ENCODE results near the gene CTXN1.
"Not testable (repeated sequence)": the region's sequence is repeated elsewhere in the genome, so short reads cannot be mapped to it uniquely, and the experiment has no call there.

CTXN1 gene

DNA sequence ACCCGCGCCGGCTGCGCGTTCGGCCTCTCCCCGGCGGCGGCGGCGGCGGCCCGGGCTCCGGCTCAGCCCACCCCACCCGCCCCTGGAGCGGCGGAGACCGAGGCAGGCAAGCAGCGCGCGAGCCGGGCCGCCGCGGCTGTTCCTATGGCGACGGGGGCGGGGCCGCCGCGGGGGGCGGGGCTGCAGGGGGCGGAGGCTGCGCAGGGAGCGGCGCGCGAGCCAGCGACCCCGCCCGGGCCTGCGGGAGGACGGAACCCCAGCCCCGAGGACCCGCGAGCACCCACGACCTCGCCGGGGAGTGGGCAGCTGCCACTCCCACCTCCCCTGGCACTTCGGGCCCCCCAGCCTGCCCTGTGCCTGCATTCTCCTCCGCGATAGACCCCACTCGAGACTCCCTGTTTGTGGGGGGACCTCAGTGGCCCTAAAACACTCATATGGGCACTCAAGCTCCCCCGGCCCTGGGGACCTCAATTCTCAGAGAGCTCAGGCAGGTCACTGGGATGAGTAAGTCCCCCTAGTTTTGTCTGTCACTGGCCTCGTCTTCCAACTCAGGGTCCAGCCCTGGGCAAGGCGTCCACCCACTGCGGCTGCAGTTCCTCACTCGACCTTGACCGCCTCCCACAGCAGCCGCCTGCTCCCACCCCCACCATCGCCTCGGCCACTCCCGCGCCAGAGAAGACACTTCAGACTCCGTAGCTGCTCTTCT is at the start of gene CTXN1:
Gene CTXN1 (minus strand): TSS at position 115 of the 706 bp plus-strand sequence. CDS start 597 bp downstream, outside the sequence.
- peak; percentile 79 for DNase-seq (ENCODE audit: low spot score)

DNA sequence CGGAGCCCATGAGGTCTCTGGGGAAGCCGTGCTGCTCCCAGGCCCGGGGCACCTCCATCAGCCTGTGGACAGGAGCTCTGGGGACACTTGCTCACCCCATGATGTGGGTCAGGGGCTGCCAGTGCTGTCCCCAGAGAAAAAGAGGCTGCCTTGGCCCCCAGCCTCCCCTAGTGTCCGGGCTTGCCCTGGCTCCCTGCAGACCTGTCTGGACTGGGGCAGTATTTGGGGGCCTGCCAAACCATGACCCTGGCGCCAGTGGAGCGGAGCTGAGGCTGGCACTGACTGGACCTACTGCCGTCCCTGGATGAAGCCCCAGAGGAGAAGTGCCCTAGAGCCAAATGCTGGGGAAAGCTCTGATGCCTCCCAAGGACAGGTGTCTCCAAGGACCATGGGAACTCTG is 49.1 kb upstream of the CTXN1 start:
- no peak for DNase-seq (ENCODE audit: low spot score)

DNA sequence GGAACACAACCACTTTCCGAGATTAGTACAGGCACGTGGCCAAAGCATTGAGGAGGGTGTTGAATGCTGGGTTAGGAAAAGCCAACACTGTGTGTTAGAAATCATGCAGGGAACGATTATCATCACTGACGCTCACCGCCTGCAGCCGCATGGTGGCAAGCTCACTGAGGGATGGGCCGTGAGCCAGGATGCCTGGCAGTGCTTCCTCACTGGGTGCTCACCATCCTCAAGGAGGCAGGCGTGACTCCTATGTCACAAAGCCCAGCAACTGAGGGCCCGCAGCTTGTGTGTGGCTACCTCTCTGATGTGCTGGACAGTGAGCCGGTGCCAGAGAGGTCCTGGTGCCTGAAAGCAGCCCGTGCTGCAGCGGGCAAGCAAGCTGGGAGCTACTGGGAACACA is 47.9 kb upstream of the CTXN1 start:
- no peak for DNase-seq (ENCODE audit: low spot score)

DNA sequence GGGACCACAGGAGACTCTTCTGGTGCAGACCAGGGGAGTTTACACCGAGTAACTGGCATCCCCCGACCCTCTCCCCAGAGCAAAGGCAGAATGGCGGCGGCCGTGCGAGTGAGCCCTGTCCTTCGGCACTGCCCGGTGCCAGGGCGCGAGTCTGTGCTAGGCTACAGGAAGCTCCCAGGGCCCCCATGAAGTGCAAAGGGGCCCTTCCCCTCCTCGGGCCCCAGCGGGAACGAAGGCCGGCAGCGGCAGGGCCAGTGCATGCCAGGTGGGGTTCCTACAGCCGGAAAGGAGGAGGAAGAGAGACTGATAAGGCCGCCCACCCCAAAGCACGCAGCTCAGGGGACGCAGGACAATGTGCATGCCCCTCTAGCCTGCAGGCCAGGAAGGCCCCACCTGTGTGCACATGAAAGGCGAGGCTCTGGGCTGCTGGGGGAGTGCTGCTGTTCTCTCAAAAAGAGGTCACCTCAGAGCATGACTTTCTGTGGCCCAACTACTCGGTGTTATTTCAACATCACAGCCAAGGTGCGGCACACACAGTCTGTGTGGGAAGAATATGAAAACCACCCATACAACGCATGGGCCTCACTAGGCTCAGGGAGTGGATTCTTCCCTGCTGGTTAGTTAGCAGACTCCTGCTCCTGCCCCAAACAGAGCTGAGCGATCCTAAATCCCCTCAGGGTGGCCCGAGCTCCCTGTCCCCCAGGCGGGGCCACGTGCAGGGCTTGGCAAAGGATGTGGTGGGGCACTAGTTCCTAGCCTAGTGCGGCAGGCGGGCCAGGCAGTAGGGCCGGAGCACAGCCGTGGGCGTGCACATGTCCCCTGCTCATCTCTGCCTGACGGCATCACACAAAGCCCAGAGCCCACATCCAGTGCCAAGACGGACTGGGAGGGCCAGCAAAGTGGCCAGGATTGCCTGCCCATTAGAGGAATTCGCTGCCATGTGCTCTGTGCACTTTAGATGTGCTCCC is 45.9 kb upstream of the CTXN1 start:
- DNase-seq (ENCODE audit: low spot score): no peak

DNA sequence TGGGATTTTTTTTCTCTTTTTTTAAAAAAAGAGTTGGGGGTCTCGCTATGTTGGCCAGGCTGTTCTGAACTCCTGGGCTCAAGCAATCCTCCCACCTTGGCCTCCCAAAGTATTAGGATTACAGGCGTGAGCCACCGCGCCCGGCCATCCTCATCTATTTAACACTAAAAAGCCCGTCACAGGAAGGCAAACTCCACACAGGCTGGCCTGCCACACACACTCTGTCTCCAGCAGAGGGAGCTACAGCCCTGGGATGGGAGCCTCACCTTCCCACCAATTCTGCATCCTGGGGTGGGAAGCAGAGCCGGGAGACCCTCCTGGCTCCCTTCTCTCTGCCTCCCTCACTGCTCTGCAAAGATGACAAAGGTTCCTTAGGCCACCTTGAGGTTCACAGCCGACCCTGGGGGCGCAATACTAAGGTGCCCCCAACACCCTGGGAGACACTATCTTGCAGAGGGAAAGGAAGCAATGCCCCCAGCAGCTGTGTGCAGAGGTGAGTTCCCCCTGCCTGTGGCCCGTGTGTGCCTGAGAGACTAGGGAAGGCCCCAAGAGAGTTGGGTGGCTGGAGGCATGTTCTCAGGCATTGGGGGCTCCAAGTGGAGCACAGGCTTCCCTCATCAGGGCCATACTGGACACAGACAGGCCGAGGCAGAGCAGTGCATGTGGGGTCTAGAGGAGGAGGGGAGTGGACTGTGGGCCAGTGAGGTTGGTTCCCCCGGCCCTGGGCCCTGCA is 44.9 kb upstream of the CTXN1 start:
- peak; percentile 12 for DNase-seq (ENCODE audit: low spot score)

DNA sequence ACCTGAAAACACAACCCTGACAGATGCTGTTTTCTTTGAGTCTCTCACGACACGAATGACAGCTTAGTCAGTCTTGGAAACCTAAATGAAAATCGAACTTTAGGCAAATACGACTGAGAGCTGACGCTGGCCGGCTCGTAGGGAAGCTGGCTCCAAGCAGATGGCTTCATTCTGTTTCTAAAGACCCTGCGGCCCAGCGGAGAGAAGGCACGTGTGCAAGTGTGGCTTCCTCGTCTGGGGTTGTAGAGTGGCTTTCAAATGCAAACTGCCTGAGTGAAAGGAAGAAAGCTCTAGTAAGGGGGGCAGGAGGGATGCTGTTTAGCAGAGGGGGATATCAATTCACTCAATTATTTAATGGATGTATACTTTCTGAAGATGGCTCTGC is 43.6 kb upstream of the CTXN1 start:
- DNase-seq (ENCODE audit: low spot score): no peak

DNA sequence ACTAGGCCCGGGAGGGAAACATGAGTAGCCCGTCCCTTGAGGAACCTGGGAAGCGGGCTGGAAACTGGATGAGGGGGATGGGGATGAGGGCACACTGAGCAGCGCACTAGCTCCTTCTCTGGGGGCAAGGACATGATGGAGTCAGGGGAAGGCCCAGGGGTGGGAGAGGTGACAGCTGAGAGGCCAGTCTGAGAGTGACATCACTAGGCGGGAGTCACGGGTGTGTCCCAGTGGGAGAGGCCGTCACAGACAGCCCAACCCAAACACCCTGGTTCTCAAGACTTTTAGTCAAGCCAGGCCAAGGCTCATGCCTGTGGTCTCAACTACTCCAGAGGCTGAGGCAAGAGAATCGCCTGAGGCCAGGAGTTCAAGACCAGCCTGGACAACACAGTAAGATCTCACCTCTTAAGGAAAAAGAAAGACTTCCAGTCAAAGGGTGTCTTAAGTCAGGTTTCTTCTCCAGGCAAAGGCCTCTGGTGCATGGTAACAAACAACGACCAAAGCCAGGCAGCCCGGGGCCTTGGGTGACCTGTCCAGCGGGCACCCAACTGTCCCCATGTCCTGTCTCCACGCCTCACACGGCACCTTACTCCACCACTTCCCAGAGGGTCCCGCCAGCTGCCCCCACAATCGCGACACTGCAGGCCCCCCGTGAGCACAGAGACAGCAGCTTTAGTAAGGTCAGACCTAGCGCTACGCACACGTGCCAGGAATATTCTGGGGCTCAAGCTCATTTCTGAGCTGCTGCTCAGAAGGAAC is 43.0 kb upstream of the CTXN1 start:
- no peak for DNase-seq (ENCODE audit: low spot score)

DNA sequence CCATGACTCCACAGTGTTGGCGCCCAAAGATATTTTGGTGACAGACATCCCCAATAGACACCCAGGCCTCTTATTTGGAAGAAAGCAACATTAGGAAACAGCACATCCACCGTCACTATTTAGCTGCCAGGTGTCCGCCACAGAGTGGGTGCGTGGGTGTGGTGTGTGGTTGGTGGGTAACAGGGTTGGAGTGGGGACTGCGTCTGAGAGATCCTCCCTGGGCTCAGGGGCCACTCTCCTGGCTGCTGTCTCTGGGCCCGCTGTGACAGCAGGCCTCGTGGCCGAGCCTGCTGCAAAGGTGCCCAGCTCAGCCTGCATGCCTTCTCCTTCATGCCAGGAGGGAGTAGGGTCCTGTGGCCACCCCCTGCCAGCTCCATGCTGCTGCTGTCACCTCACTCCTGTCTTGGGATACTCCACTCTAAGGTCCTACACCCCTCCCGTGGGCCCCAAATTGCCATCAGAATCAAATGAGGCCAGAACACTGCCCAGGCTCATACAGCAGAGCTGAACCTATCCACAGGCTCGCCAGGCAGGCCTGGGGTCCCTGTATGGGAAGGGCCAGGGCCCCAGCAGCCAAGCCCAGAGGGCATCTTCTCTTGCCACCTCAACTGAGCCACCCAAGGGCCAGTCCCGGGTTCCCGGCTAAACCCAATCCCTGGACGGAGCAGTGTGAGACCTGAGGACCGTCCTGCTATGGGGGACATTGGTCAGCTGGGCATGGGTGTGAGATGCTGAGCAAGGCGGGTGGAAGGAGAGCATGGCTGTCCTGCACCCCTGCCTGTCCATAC is 42.3 kb upstream of the CTXN1 start:
- no peak for DNase-seq (ENCODE audit: low spot score)

DNA sequence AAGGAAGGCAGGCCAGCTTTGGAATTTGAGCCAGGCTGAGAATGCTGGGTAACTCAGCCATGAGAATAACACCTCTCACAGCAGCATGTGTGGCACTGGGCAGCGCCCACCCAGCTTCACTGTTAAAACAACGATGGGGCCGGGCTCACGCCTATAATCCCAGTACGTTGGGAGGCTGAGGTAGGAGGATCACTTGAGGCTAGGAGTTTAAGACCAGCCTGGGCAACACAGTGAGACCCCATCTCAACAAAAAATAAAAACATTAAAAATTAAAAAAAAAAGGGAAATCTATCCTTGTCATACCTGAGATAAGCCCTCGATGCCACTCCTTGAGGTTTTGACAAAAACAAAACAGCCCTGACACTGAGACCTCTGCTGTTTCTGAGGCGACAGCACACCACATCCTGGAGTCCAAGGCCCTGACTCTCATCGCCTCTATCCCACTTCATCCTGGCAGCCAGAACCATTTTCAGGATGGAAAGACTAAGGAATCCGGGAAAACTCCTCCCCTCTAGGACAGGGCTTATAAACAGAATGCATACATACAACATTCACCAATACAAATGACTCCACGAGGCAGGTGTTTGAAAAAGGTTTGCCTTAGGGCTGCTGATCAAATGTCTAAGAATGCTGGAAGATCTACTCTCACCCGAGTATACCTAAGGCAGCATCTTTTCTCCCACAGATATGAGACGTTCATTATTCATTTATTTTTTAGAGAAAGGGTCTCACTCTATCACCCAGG is 40.2 kb upstream of the CTXN1 start:
- DNase-seq (ENCODE audit: low spot score): no peak

DNA sequence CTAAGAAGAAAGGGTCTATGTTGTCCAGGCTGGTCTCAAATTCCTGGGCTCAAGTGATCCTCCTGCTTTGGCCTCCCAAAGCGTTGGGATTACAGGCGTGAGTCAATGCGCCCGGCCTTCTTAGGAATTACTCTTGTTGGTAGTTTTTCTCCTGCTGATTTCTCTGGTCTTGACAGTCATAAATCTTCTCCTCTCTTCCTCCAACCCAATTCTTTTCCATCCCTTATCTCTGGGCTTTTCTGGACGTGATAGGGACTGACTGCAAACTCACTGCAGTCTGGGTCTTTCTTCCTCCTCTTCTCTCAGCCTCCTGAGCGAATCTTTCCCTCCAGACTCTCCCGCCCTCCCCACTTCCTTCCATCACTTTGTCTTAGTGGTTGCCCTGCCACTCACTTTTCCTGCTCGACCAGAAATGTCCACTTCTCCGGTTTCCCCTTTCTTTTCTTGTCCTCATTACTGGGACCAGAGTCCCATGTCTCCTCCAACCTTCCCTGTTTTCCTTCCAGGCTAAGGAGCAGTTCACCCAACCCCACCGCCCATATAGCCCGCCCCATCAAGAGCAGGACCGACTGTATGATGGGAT is 39.4 kb upstream of the CTXN1 start:
- DNase-seq (ENCODE audit: low spot score): no peak

DNA sequence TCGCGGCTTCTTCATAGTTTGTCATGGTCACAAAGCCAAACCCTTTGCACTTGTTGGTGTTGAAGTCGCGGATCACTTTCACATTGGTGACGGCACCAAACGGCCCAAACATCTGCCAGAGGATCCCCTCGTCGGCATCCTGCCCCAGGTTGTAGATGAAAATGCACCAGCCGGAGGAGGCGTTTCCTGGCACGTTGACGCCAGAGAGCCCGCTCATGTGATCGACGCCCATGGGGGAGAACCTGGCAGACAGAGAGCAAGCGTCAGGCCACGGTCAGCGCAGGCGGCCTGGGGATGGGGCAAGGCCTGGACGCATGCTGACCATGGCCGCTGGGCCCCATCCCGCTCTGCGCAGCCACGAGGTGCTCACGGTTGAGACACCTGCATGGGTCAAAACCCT is 37.6 kb upstream of the CTXN1 start:
- no peak for DNase-seq (ENCODE audit: low spot score)

DNA sequence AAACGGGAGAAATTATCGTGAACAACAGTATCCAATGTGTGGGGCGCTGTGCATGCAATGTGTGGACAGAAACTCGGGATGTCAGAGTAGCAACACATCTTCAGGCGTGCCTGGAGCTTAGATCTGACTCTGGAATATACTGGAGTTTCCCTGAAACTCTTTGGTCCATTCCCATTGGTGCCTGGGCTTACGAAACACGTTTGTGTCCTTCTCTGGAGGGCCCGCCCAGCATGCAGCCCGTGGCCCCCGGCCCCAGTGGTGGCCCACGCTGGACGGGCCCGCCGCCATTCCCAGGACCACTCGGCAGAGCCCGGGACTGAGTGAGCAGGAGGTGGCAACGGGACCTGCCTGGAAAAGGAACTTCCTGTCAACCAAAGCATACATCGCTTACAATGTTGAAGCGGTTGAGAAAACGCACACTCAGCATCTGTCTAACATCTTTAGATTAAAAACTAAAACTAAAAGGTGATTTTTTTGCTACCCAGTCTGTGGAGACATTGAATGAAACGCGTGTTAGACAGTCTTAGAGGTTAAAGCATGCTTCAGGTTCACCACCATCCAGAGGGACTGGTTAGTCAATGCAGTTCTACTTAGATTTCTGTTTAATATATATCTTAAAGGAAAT is 36.8 kb upstream of the CTXN1 start:
- DNase-seq (ENCODE audit: low spot score): no peak

DNA sequence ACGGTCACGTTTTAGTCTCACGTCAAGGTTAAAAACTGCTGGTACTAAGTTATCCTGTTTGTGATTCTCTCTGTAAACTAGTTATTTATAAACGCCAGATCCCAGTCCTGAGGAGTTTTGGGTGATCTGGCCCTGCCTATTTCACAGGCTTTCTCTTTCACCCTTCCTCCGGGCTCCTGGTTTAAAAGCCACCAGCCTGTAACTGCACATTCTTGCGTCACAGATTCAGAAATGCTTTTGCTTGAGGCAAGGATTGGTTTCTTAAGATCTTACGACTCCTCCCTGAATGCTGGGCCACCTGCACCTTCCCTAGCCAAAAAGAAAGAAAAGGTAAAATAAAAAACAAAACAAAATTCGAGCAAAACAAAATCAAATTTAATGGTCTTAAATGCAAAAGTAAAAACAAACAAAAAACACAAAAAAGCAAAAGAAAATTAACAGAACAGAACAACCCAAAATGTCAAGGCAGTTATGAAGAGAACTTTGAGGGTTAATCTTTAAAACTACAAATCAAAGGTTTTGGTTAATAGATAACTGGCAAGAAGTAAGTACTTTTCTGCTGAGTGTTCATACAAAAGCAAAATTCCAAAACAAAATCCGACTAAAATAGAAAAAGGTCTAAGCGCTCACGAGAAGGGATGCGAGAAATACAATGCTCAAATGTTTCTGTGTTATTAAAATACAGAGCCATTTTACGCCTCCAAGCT is 36.1 kb upstream of the CTXN1 start:
- no peak for DNase-seq (ENCODE audit: low spot score)

DNA sequence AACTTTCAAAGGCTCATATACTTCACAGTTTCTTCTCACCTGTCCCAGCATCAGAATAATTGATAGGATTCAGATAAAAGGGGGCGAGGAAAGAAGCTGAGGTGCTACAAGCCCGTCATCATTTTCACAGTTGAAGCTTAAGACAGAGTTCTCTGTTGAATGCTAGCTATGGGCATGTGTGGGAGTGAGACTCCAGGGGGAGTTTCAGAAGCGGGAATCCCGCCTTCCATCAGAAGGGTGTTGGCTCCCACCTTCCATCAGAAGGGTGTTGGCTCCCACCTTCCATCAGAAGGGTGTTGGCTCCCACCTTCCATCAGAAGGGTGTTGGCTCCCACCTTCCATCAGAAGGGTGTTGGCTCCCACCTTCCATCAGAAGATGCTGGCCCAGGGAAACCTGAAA is 35.1 kb upstream of the CTXN1 start:
- DNase-seq (ENCODE audit: low spot score): not testable (repeated sequence)

DNA sequence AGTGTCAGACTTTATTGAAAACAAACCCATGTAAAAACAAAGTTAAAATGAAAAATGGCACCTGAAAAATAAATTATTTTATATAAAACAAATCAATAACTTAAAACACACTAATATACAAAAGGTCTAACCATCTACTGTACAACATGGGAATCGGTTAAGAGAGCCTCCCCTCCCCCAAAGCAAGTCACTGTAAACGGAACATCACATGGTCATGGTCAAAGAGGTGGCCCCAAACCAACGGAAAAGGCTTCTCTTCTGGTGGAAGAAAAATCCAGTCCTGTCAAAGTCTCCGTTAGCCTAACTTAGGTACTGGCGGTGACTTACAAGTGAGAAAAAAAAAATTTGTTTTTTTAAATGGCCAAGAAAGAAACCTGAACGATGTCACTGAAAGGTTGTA is 33.3 kb upstream of the CTXN1 start:
- no peak for DNase-seq (ENCODE audit: low spot score)

DNA sequence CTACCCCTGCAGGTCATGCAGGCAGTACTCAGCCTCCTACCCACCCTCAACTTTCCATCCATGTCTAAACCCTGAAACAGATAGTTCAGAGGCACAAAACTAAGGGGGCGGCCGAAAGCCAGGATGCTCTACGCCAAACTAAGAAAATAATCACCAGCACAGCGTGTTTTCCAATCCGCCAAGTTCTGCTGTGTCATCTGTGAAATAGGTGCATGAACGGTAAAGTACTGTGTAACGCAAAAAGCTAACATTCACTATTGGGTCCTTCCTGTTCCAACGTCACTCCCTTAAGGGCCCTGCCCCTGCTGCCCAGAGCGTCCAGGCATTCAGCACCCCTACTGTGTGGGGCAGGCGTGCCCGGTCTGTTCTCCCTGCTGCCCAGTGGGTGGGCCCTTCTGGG is 29.8 kb upstream of the CTXN1 start:
- DNase-seq (ENCODE audit: low spot score): no peak

DNA sequence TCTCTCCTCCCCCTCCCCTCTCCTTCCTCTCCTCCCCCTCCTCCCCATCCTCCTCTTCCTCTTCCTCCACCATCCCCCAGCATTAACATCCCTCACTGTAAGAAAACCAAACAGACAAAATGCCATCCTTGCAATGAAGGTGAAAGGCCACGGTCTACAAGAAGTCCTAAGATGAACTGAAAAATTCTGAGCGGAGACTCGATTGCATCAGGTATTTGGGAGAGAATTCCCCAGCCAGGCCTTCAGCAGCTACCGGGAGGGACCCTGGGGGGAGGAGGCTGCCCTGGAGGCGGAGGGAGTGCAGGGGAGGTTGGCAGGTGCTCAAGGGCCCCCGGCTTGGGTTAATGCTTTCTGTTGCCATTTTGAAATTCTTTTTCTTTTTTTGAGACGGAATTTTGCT is 27.6 kb upstream of the CTXN1 start:
- no peak for DNase-seq (ENCODE audit: low spot score)

DNA sequence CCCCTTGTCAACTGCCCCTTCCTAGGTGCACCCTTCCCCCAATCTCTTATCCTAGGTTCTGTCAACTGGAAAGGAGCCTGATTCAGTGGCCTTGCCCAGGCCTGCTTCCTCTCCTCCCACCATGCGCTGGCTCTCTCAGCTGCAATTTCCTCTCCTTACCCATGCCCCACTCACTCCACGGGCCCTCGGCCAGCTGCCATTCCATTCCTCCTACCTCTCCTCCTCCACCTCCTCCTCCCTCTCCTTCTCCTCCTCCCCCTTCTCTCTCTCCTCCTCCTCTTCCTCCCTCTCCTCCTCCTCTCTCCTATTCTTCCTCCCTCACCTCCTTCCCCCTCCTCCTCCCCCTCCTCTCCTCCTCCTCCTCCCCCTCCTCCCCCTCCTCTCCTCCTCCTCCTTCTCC is 27.1 kb upstream of the CTXN1 start:
- DNase-seq (ENCODE audit: low spot score): no peak

DNA sequence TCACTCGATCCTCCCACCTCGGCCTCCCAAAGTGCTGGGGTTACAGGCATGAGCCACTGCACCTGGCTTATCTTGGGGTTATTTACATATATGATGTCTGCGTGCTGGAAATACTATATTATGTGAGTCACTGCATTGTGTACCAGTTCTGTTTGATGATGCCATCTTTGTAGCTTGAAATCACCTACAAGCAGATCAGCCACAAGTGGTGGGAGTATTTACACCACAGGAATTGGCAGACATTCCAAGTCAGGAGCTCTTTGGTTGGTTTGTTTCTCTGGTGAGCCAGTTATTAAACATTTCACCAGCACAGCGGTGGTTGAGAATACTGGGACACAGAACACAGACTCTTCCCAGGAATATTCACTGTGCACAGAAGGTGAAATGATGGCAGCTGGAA is 22.0 kb upstream of the CTXN1 start:
- no peak for DNase-seq (ENCODE audit: low spot score)

Data from CD4-positive, alpha-beta T cell treated with Interleukin-15 for 4 hours (primary cell).